ENCODE data around the gene MARK3. TPM values are rescaled to one million over a fixed set of nuclear protein-coding genes. Genes with fewer than 3 reads are reported as not detected.
A peak's percentile ranks its signal among the peaks of the same experiment; 100 is the strongest.

MARK3 gene
- total and polyA plus RNA-seq, 2 of the 13 experiments (the other 11 are each of a cell fraction or from before 2014, with no cell fraction given): 47.7 to 56.6 TPM

DNA sequence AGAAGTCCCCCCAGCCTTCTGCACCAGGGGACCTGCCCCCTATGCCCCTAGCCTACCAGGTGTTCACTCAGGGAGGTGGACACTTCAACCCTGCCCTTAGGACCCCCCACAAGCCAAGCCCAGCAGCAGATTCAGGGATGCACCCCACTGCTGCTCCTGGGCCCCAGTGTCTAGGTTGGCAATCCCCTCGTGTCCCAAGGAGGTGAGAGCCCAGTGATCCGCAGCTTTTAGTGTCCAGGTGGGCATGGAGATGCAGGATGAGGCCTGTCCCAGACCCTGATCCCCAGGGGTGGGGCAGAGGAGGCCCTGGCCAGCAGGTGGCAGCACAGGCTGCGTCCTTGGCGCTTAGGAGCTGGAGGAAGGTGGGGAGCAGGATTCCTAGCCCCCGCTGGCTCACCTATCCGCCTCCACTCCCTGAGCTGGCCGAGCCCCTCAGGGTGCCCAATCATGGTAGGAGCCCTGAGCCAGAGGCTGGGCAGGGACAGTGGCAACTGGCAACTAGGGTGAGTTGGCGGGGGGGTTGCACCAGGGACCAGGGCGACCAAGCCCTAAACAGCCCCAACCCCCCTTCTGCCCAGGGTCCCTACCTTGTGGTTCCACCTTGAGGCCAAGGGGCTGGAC, 133.3 kb downstream of the MARK3 start (continued):
- TF ChIP-seq, protein P1, sequence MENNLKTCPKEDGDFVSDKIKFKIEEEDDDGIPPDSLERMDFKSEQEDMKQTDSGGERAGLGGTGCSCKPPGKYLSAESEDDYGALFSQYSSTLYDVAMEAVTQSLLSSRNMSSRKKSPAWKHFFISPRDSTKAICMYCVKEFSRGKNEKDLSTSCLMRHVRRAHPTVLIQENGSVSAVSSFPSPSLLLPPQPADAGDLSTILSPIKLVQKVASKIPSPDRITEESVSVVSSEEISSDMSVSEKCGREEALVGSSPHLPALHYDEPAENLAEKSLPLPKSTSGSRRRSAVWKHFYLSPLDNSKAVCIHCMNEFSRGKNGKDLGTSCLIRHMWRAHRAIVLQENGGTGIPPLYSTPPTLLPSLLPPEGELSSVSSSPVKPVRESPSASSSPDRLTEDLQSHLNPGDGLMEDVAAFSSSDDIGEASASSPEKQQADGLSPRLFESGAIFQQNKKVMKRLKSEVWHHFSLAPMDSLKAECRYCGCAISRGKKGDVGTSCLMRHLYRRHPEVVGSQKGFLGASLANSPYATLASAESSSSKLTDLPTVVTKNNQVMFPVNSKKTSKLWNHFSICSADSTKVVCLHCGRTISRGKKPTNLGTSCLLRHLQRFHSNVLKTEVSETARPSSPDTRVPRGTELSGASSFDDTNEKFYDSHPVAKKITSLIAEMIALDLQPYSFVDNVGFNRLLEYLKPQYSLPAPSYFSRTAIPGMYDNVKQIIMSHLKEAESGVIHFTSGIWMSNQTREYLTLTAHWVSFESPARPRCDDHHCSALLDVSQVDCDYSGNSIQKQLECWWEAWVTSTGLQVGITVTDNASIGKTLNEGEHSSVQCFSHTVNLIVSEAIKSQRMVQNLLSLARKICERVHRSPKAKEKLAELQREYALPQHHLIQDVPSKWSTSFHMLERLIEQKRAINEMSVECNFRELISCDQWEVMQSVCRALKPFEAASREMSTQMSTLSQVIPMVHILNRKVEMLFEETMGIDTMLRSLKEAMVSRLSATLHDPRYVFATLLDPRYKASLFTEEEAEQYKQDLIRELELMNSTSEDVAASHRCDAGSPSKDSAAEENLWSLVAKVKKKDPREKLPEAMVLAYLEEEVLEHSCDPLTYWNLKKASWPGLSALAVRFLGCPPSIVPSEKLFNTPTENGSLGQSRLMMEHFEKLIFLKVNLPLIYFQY (CRISPR knock-in tag; IDR thresholded peaks at IDR 0.05; ENCODE audit: borderline replicate concordance): no peak
- TF ChIP-seq MIER2 (CRISPR knock-in tag; IDR thresholded peaks at IDR 0.05) (no peak), MXI1 (IDR thresholded peaks at IDR 0.05; ENCODE audit: borderline replicate concordance, low read depth, low read length) (peak; percentile 25; the same call in 1 of the 3 replicates), SNRNP70 (IDR thresholded peaks at IDR 0.05; ENCODE audit: low read depth, low read length) (no peak), RCOR2 (CRISPR knock-in tag; IDR thresholded peaks at IDR 0.05) (no peak), ZNF749 (CRISPR knock-in tag; IDR thresholded peaks at IDR 0.05; ENCODE audit: borderline replicate concordance) (no peak), ZFP37 (CRISPR knock-in tag; IDR thresholded peaks at IDR 0.05; ENCODE audit: borderline replicate concordance) (no peak), KLF16 (CRISPR knock-in tag; IDR thresholded peaks at IDR 0.05) (no peak)
- TF ChIP-seq, protein P2, sequence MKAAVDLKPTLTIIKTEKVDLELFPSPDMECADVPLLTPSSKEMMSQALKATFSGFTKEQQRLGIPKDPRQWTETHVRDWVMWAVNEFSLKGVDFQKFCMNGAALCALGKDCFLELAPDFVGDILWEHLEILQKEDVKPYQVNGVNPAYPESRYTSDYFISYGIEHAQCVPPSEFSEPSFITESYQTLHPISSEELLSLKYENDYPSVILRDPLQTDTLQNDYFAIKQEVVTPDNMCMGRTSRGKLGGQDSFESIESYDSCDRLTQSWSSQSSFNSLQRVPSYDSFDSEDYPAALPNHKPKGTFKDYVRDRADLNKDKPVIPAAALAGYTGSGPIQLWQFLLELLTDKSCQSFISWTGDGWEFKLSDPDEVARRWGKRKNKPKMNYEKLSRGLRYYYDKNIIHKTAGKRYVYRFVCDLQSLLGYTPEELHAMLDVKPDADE (CRISPR knock-in tag; IDR thresholded peaks at IDR 0.05): no peak
- TF ChIP-seq, protein P3, sequence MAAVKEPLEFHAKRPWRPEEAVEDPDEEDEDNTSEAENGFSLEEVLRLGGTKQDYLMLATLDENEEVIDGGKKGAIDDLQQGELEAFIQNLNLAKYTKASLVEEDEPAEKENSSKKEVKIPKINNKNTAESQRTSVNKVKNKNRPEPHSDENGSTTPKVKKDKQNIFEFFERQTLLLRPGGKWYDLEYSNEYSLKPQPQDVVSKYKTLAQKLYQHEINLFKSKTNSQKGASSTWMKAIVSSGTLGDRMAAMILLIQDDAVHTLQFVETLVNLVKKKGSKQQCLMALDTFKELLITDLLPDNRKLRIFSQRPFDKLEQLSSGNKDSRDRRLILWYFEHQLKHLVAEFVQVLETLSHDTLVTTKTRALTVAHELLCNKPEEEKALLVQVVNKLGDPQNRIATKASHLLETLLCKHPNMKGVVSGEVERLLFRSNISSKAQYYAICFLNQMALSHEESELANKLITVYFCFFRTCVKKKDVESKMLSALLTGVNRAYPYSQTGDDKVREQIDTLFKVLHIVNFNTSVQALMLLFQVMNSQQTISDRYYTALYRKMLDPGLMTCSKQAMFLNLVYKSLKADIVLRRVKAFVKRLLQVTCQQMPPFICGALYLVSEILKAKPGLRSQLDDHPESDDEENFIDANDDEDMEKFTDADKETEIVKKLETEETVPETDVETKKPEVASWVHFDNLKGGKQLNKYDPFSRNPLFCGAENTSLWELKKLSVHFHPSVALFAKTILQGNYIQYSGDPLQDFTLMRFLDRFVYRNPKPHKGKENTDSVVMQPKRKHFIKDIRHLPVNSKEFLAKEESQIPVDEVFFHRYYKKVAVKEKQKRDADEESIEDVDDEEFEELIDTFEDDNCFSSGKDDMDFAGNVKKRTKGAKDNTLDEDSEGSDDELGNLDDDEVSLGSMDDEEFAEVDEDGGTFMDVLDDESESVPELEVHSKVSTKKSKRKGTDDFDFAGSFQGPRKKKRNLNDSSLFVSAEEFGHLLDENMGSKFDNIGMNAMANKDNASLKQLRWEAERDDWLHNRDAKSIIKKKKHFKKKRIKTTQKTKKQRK (IDR thresholded peaks at IDR 0.05; ENCODE audit: low read length): no peak
- TF ChIP-seq, protein P4, sequence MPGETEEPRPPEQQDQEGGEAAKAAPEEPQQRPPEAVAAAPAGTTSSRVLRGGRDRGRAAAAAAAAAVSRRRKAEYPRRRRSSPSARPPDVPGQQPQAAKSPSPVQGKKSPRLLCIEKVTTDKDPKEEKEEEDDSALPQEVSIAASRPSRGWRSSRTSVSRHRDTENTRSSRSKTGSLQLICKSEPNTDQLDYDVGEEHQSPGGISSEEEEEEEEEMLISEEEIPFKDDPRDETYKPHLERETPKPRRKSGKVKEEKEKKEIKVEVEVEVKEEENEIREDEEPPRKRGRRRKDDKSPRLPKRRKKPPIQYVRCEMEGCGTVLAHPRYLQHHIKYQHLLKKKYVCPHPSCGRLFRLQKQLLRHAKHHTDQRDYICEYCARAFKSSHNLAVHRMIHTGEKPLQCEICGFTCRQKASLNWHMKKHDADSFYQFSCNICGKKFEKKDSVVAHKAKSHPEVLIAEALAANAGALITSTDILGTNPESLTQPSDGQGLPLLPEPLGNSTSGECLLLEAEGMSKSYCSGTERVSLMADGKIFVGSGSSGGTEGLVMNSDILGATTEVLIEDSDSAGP (CRISPR knock-in tag; IDR thresholded peaks at IDR 0.05; ENCODE audit: borderline replicate concordance): peak; percentile 73; the same call in 1 of the 2 replicates
- TF ChIP-seq, protein P5, sequence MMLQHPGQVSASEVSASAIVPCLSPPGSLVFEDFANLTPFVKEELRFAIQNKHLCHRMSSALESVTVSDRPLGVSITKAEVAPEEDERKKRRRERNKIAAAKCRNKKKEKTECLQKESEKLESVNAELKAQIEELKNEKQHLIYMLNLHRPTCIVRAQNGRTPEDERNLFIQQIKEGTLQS (CRISPR knock-in tag; IDR thresholded peaks at IDR 0.05): no peak
- TF ChIP-seq, protein P6, sequence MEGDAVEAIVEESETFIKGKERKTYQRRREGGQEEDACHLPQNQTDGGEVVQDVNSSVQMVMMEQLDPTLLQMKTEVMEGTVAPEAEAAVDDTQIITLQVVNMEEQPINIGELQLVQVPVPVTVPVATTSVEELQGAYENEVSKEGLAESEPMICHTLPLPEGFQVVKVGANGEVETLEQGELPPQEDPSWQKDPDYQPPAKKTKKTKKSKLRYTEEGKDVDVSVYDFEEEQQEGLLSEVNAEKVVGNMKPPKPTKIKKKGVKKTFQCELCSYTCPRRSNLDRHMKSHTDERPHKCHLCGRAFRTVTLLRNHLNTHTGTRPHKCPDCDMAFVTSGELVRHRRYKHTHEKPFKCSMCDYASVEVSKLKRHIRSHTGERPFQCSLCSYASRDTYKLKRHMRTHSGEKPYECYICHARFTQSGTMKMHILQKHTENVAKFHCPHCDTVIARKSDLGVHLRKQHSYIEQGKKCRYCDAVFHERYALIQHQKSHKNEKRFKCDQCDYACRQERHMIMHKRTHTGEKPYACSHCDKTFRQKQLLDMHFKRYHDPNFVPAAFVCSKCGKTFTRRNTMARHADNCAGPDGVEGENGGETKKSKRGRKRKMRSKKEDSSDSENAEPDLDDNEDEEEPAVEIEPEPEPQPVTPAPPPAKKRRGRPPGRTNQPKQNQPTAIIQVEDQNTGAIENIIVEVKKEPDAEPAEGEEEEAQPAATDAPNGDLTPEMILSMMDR (CRISPR knock-in tag; IDR thresholded peaks at IDR 0.05): peak; percentile 99
